MM.1S (cell line): Measurements from ENCODE around the gene SRRM3.

Experiments
- DNase-seq: peaks from one replicate; pipeline ENCODE4 v3.0.0-alpha.2; 2015
- H2AFZ ChIP-seq: fragments of 300-600 bp; sonication (generic); 2 replicates; pipeline ENCODE4 v1.6.0; 2016; ENCODE audit warnings: antibody characterized with exemption, low read length
- H3F3A ChIP-seq: fragments of 300-600 bp; sonication (generic); 2 replicates; pipeline ENCODE4 v1.6.1; 2016; ENCODE audit warnings: mild to moderate bottlenecking, antibody characterized with exemption, low read length, moderate library complexity, mixed read lengths; ENCODE audit not compliant: insufficient read depth
- H3K27ac ChIP-seq: fragments of 300-600 bp; sonication (generic); 2 replicates; pipeline ENCODE4 v1.5.1; 2016; ENCODE audit warnings: mild to moderate bottlenecking, low read length
- H3K27me3 ChIP-seq: fragments of 300-600 bp; sonication (generic); replicated peaks from 2 replicates; pipeline ENCODE4 v1.6.0; 2016; ENCODE audit warnings: low read length; ENCODE audit not compliant: insufficient read depth
- H3K36me3 ChIP-seq: fragments of 300-600 bp; sonication (generic); replicated peaks from 2 replicates; pipeline ENCODE4 v1.6.1; 2016; ENCODE audit warnings: mild to moderate bottlenecking, low read length, mixed read lengths; ENCODE audit not compliant: insufficient read depth
- H3K4me1 ChIP-seq: fragments of 300-600 bp; sonication (generic); 2 replicates; pipeline ENCODE4 v1.6.1; 2016; ENCODE audit warnings: low read length, mixed read lengths
- H3K4me2 ChIP-seq: fragments of 300-600 bp; sonication (generic); 2 replicates; pipeline ENCODE4 v1.6.0; 2016; ENCODE audit warnings: low read depth, low read length
- H3K4me3 ChIP-seq: fragments of 300-600 bp; sonication (generic); 2 replicates; pipeline ENCODE4 v1.5.1; 2016; ENCODE audit warnings: low read length, mixed read lengths
- H3K79me2 ChIP-seq: fragments of 300-600 bp; sonication (generic); 2 replicates; pipeline ENCODE4 v1.6.1; 2016; ENCODE audit warnings: mixed run types, low read length, mixed read lengths
- H3K9ac ChIP-seq: fragments of 300-600 bp; sonication (generic); 2 replicates; pipeline ENCODE4 v1.6.1; 2016; ENCODE audit warnings: low read length, mixed read lengths
- H3K9me2 ChIP-seq: fragments of 300-600 bp; sonication (generic); replicated peaks from 2 replicates; pipeline ENCODE4 v1.6.1; 2016; ENCODE audit warnings: mild to moderate bottlenecking, low read length, mixed read lengths; ENCODE audit not compliant: insufficient read depth
- H3K9me3 ChIP-seq: fragments of 300-600 bp; sonication (generic); replicated peaks from 2 replicates; pipeline ENCODE4 v1.6.1; 2016; ENCODE audit warnings: mild to moderate bottlenecking, low read length, mixed read lengths; ENCODE audit not compliant: insufficient read depth
- H4K20me1 ChIP-seq: fragments of 300-600 bp; sonication (generic); 2 replicates; pipeline ENCODE4 v1.6.1; 2016; ENCODE audit warnings: mild to moderate bottlenecking, low read length, moderate library complexity, mixed read lengths; ENCODE audit not compliant: insufficient read depth
- EZH2 ChIP-seq: fragments of 300-600 bp; sonication (generic); optimal IDR thresholded peaks from 2 replicates; pipeline ENCODE3; 2017; ENCODE audit warnings: low read depth, mild to moderate bottlenecking, antibody characterized with exemption, low read length, mixed read lengths
- EZH2phosphoT487 ChIP-seq: fragments of 300-600 bp; sonication (generic); IDR thresholded peaks from 2 replicates; pipeline ENCODE4 v1.6.1; 2018; ENCODE audit warnings: antibody characterized with exemption, low read length
- TF ChIP-seq, protein P1 (sequence below): fragments of 300-600 bp; sonication (generic); IDR thresholded peaks from 2 replicates; pipeline ENCODE4 v1.5.1; 2016; ENCODE audit warnings: antibody characterized with exemption, low read length, mixed read lengths

Gene SRRM3

DNA sequence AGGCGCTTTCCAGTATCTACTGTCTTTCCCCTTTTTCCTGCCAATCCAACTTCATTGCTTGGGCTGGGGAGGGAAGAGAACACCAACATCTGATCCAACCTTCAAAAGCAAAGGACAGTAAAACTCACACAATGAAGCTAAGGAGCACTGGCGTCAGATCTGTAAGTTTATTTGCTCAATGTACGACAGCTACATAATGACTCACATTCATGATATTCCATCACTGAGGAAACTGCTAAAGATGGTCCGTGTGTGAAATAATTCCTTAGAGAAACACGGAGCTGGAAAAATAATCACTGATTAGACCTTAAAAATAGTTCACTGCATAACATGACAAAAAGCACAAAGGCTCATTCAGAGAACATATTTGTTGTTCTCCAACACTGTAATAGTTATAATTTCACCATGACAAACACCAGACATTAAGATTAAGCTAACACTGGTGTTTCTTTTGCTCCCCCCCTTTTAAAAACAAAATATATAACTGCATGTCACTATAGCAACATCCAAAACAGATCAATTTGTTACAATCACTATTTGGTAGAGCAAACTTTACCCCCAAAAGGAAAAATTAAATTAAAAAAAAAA is 125.0 kb downstream of the SRRM3 start:
- no peaks in the 10 kb centered on the region for H3K9me3 ChIP-seq
- peaks cover 12% of the 10 kb centered on the region; the same call in 1 of the 2 replicates for H3K36me3 ChIP-seq
- no peak overlapping the region for H2AFZ ChIP-seq

DNA sequence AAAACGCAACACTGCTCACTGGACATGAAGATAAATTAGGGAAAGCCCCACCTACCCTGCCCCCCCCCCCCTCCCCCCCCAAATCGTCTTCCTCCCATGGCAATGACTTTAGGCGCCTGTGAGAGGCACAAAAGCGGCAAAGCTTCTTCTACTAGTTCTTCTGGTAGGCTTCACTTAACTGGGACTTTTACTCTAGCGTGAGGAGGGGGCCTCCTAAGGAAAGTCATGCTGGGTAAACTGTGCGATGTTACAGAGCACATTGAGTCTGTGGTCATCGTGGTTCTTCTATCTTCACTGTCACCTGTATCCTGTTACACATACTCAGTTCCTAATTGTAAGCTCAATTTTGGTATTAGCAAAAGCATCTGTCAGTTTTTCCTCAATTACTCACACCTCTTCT is 125.9 kb downstream of the SRRM3 start:
- Histone ChIP-seq H3K9me3 (no peaks in the 10 kb centered on the region), H3K4me1 (no peaks in the 10 kb centered on the region), H3K36me3 (peaks cover 12% of the 10 kb centered on the region; the same call in 1 of the 2 replicates), H3F3A (0 out of 2 replicates have a peak, but pooled peaks cover 3% of the 10 kb centered on the region), H3K79me2 (peaks cover 84% of the 10 kb centered on the region), H4K20me1 (peaks cover 25% of the 10 kb centered on the region; the same call in 1 of the 2 replicates), H3K9ac (no peak overlapping the region), H2AFZ (no peak overlapping the region), H3K4me3 (no peak overlapping the region), H3K4me2 (no peak overlapping the region), H3K27me3 (no peaks in the 10 kb centered on the region), H3K9me2 (no peaks in the 10 kb centered on the region), H3K27ac (no peak overlapping the region)
- DNase-seq = no peak
- TF ChIP-seq, protein P1, sequence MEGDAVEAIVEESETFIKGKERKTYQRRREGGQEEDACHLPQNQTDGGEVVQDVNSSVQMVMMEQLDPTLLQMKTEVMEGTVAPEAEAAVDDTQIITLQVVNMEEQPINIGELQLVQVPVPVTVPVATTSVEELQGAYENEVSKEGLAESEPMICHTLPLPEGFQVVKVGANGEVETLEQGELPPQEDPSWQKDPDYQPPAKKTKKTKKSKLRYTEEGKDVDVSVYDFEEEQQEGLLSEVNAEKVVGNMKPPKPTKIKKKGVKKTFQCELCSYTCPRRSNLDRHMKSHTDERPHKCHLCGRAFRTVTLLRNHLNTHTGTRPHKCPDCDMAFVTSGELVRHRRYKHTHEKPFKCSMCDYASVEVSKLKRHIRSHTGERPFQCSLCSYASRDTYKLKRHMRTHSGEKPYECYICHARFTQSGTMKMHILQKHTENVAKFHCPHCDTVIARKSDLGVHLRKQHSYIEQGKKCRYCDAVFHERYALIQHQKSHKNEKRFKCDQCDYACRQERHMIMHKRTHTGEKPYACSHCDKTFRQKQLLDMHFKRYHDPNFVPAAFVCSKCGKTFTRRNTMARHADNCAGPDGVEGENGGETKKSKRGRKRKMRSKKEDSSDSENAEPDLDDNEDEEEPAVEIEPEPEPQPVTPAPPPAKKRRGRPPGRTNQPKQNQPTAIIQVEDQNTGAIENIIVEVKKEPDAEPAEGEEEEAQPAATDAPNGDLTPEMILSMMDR = no peak
- TF ChIP-seq EZH2phosphoT487 (no peak), EZH2 (no peak)

More for the DNA sequence above, 125.0 kb downstream of the SRRM3 start:
- no peaks in the 10 kb centered on the region for H3K9me2 ChIP-seq
- H3K27me3 ChIP-seq = no peaks in the 10 kb centered on the region
- H3F3A ChIP-seq = peaks cover 6% of the 10 kb centered on the region; the same call in 1 of the 2 replicates
- no peaks in the 10 kb centered on the region for H3K4me1 ChIP-seq
- no peak overlapping the region for H3K9ac ChIP-seq
- DNase-seq = no peak
- TF ChIP-seq, protein P1 = no peak
- no peak for TF ChIP-seq EZH2phosphoT487
- TF ChIP-seq EZH2 = no peak
- no peak overlapping the region for H3K27ac ChIP-seq
- H4K20me1 ChIP-seq = peaks cover 17% of the 10 kb centered on the region; the same call in 1 of the 2 replicates
- no peak overlapping the region for H3K4me3 ChIP-seq
- H3K79me2 ChIP-seq = peaks cover 75% of the 10 kb centered on the region
- no peak overlapping the region for H3K4me2 ChIP-seq

DNA sequence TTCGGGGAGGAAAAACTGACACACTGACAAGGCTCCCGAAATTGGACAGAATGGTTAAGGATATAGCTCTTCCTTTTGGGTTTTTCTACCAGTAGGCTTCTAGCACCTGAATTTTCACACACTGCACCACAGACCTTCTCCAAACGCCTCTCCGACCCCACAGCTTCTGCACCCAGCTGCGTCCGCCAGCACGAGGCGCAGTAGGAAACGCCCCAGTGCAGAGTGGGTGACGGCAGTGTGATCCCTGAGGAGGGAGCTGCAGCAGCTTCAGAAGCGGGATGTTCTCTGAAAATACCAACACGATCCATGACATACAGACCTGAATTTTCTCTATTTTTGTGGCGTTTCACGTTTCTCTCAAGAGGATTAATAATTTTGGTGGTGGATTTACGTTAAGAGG is 126.7 kb downstream of the SRRM3 start:
- H3K36me3 ChIP-seq = peaks cover 12% of the 10 kb centered on the region; the same call in 1 of the 2 replicates
- no peak overlapping the region for H3K27ac ChIP-seq
- H2AFZ ChIP-seq = no peak overlapping the region
- H3K27me3 ChIP-seq = no peaks in the 10 kb centered on the region
- H3K79me2 ChIP-seq = peaks cover 92% of the 10 kb centered on the region
- no peaks in the 10 kb centered on the region for H3K9me2 ChIP-seq
- no peak overlapping the region for H3K4me2 ChIP-seq
- no peak for DNase-seq
- H3K4me3 ChIP-seq = no peak overlapping the region
- H3K4me1 ChIP-seq = no peaks in the 10 kb centered on the region
- H4K20me1 ChIP-seq = peaks cover 25% of the 10 kb centered on the region
- no peak overlapping the region for H3K9ac ChIP-seq
- no peaks in the 10 kb centered on the region for H3F3A ChIP-seq
- TF ChIP-seq EZH2phosphoT487 (no peak), EZH2 (no peak)
- TF ChIP-seq, protein P1 = no peak
- no peaks in the 10 kb centered on the region for H3K9me3 ChIP-seq
